Keratinocyte (primary cell): ENCODE data around the gene GAL3ST2. TPM values are rescaled to one million over a fixed set of nuclear protein-coding genes. Genes with fewer than 3 reads are reported as not detected.
"Not testable (repeated sequence)": the region's sequence is repeated elsewhere in the genome, so short reads cannot be mapped to it uniquely, and the experiment has no call there.

ENCODE experiments used
- DNase-seq: peaks from one replicate; pipeline ENCODE4 v3.0.0-alpha.2; 2011; ENCODE audit warnings: low read depth, missing footprints, low spot score
- FAIRE-seq: peaks from 2 replicates; lab custom pipeline; 2011; peaks lifted over from hg19 to GRCh38; lab: Jason Lieb, UNC
- H2AFZ ChIP-seq: 2 replicates; pipeline ENCODE4 v1.6.0; 2012; ENCODE audit warnings: low read length, control low read depth, inconsistent platforms; ENCODE audit not compliant: control insufficient read depth
- H3K27ac ChIP-seq: 2 replicates; pipeline ENCODE4 v1.5.1; 2011; ENCODE audit warnings: low read length; ENCODE audit not compliant: control insufficient read depth, insufficient read depth
- H3K27me3 ChIP-seq: 3 replicates; pipeline ENCODE4 v1.6.0; 2011; ENCODE audit warnings: low read length; ENCODE audit not compliant: control insufficient read depth, insufficient read depth; ENCODE audit errors: extremely low read depth
- H3K36me3 ChIP-seq, 2 experiments: 2 replicates in 1 of 2; 3 replicates in 1 of 2; pipeline ENCODE4 v1.5.1; 2011; ENCODE audit warnings: low read length in 2 of 2, mild to moderate bottlenecking in 1 of 2; ENCODE audit not compliant: control insufficient read depth in 2 of 2, insufficient read depth in 2 of 2; ENCODE audit errors: extremely low read depth in 1 of 2
- H3K4me1 ChIP-seq: 3 replicates; pipeline ENCODE4 v1.5.1; 2011; ENCODE audit warnings: low read length; ENCODE audit not compliant: control insufficient read depth, insufficient read depth; ENCODE audit errors: extremely low read depth
- H3K4me2 ChIP-seq: 3 replicates; pipeline ENCODE4 v1.6.0; 2011; ENCODE audit warnings: low read depth, low read length; ENCODE audit not compliant: control insufficient read depth, insufficient read depth; ENCODE audit errors: extremely low read depth
- H3K4me3 ChIP-seq, 3 experiments: fragments of 200-600 bp in 1 of 3; sonication (generic) in 1 of 3; 2 replicates in 2 of 3; 3 replicates in 1 of 3; pipeline ENCODE4 v1.5.1; 2011 to 2016; ENCODE audit warnings: low read length in 3 of 3, mild to moderate bottlenecking in 3 of 3, control low read depth in 2 of 3, inconsistent platforms in 1 of 3, low read depth in 1 of 3, mixed read lengths in 1 of 3, mixed run types in 1 of 3, moderate library complexity in 1 of 3; ENCODE audit not compliant: control insufficient read depth in 2 of 3, insufficient read depth in 2 of 3; ENCODE audit errors: extremely low read depth in 1 of 3
- H3K79me2 ChIP-seq: 2 replicates; pipeline ENCODE4 v1.6.0; 2012; ENCODE audit warnings: low read length; ENCODE audit not compliant: control insufficient read depth, insufficient read depth
- H3K9ac ChIP-seq: 3 replicates; pipeline ENCODE4 v1.6.0; 2011; ENCODE audit warnings: low read length; ENCODE audit not compliant: control insufficient read depth, insufficient read depth; ENCODE audit errors: extremely low read depth
- H3K9me1 ChIP-seq: 3 replicates; pipeline ENCODE4 v1.6.0; 2011; ENCODE audit warnings: low read length; ENCODE audit not compliant: control insufficient read depth, insufficient read depth; ENCODE audit errors: extremely low read depth
- H3K9me3 ChIP-seq: 2 replicates; pipeline ENCODE4 v1.5.1; 2012; ENCODE audit warnings: low read depth, low read length; ENCODE audit not compliant: control insufficient read depth
- H4K20me1 ChIP-seq: 3 replicates; pipeline ENCODE4 v1.6.0; 2011; ENCODE audit warnings: low read length; ENCODE audit not compliant: control insufficient read depth, insufficient read depth; ENCODE audit errors: extremely low read depth
- EZH2 ChIP-seq: IDR thresholded peaks from one replicate; pipeline ENCODE4 v1.6.1; 2012; ENCODE audit warnings: inconsistent platforms, mild to moderate bottlenecking, low read length, moderate library complexity
- dilution Hi-C: fragments of 300-500 bp; cut with MboI; formaldehyde crosslinking; loops from one replicate; pipeline ENCODE4 v1.7.0; 2020; ENCODE audit warnings: low sequenced_read_pairs; ENCODE audit not compliant: extremely low pct_ligation_motif_present
- polyA plus RNA-seq, 5 experiments: library from polyadenylated mRNA; depleted of rRNA in 3 of 5; stranded (reverse) in 3 of 5; stranded (forward) in 1 of 5; unstranded in 1 of 5; fragments of >200 nt; gene quantifications; 1 replicate in 1 of 5; 2 replicates in 3 of 5; 3 replicates in 1 of 5; pipeline versions ENCODE4 v1.2.1 to v1.2.3, GENCODE V29; 2011 to 2012; ENCODE audit warnings: missing spikeins in 2 of 5, low read depth in 1 of 5, low replicate concordance in 1 of 5
- TF ChIP-seq, protein P1 (sequence below), 3 experiments: IDR thresholded peaks in 1 of 3; conservative IDR thresholded peaks in 1 of 3; optimal IDR thresholded peaks in 1 of 3; 2 replicates in 2 of 3; 3 replicates in 1 of 3; pipeline versions ENCODE3 to v1.5.1; 2011; ENCODE audit warnings: low read length in 3 of 3, mild to moderate bottlenecking in 3 of 3, moderate library complexity in 2 of 3, control low read depth in 1 of 3, inconsistent platforms in 1 of 3; ENCODE audit not compliant: insufficient read depth in 2 of 3; ENCODE audit errors: extremely low read depth in 1 of 3

GAL3ST2 gene
- polyA plus RNA-seq, 1 donor (not counting 4 experiments of a cell fraction or from before 2014, with no cell fraction given) = not detected

- TF ChIP-seq, protein P1, sequence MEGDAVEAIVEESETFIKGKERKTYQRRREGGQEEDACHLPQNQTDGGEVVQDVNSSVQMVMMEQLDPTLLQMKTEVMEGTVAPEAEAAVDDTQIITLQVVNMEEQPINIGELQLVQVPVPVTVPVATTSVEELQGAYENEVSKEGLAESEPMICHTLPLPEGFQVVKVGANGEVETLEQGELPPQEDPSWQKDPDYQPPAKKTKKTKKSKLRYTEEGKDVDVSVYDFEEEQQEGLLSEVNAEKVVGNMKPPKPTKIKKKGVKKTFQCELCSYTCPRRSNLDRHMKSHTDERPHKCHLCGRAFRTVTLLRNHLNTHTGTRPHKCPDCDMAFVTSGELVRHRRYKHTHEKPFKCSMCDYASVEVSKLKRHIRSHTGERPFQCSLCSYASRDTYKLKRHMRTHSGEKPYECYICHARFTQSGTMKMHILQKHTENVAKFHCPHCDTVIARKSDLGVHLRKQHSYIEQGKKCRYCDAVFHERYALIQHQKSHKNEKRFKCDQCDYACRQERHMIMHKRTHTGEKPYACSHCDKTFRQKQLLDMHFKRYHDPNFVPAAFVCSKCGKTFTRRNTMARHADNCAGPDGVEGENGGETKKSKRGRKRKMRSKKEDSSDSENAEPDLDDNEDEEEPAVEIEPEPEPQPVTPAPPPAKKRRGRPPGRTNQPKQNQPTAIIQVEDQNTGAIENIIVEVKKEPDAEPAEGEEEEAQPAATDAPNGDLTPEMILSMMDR (optimal IDR thresholded peaks at IDR 0.05 in 1 of 3, IDR thresholded peaks at IDR 0.05 in 1 of 3, conservative IDR thresholded peaks at IDR 0.05 in 1 of 3; ENCODE audit: extremely low read depth in 1 of 3, insufficient read depth in 2 of 3, low read length in 3 of 3) = no peak
- no peak for TF ChIP-seq EZH2
- H3K4me3 ChIP-seq = no peak overlapping the region
- no peaks in the 10 kb centered on the region for H3K79me2 ChIP-seq
- dilution Hi-C loops = no loop called here
- H3K27me3 ChIP-seq = no peaks in the 10 kb centered on the region
- DNase-seq (no peak), FAIRE-seq (no peak)
- H3K4me2 ChIP-seq = no peak overlapping the region
- no peaks in the 10 kb centered on the region for H3K9me1 ChIP-seq
- no peak overlapping the region for H3K27ac ChIP-seq
- H4K20me1 ChIP-seq = peaks cover 4% of the 10 kb centered on the region
- H2AFZ ChIP-seq = no peak overlapping the region
- peaks cover 0 to 12% of the 10 kb centered on the region in 2 experiments for H3K36me3 ChIP-seq
- no peak overlapping the region for H3K9ac ChIP-seq
- H3K9me3 ChIP-seq = no peaks in the 10 kb centered on the region
- H3K4me1 ChIP-seq = peaks cover 3% of the 10 kb centered on the region
Measured at GRCh38 chr2:241742320-241742939, 34.2 kb upstream of the GAL3ST2 start.

GRCh38 chr2:241743008-241743407 lies 33.6 kb upstream of the GAL3ST2 start:
- H3K4me1 ChIP-seq, H4K20me1 ChIP-seq, DNase-seq, H3K9me1 ChIP-seq, H3K9me3 ChIP-seq, H3K27ac ChIP-seq, FAIRE-seq, H3K79me2 ChIP-seq, dilution Hi-C loops, H2AFZ ChIP-seq, H3K4me3 ChIP-seq, H3K9ac ChIP-seq, H3K4me2 ChIP-seq, H3K27me3 ChIP-seq: not testable (repeated sequence)
- peaks cover 0 to 12% of the 10 kb centered on the region in 2 experiments for H3K36me3 ChIP-seq

GRCh38 chr2:241743620-241744019 lies 33.0 kb upstream of the GAL3ST2 start:
- Histone ChIP-seq H3K79me2 (no peaks in the 10 kb centered on the region), H3K27me3 (no peaks in the 10 kb centered on the region), H3K9ac (no peak overlapping the region), H3K9me1 (no peaks in the 10 kb centered on the region), H3K9me3 (no peaks in the 10 kb centered on the region), H3K4me1 (no peaks in the 10 kb centered on the region), H3K4me3 (no peak overlapping the region), H4K20me1 (peaks cover 4% of the 10 kb centered on the region), H3K4me2 (no peak overlapping the region), H3K36me3 (peaks cover 0 to 12% of the 10 kb centered on the region in 2 experiments), H3K27ac (no peak overlapping the region), H2AFZ (no peak overlapping the region)
- FAIRE-seq (no peak), DNase-seq (no peak)
- TF ChIP-seq, protein P1 (optimal IDR thresholded peaks at IDR 0.05 in 1 of 3, IDR thresholded peaks at IDR 0.05 in 1 of 3, conservative IDR thresholded peaks at IDR 0.05 in 1 of 3; ENCODE audit: extremely low read depth in 1 of 3, insufficient read depth in 2 of 3, low read length in 3 of 3) = no peak
- no peak for TF ChIP-seq EZH2
- dilution Hi-C loops = no loop called here
